ENCODE results near the gene EHBP1L1. TPM values are rescaled to one million over a fixed set of nuclear protein-coding genes. Genes with fewer than 3 reads are reported as not detected.
A peak's percentile ranks its signal among the peaks of the same experiment; 100 is the strongest.

Gene EHBP1L1
- total RNA-seq, 2 experiments from 2014 or later, result 59.7 to 71.6 TPM

DNA sequence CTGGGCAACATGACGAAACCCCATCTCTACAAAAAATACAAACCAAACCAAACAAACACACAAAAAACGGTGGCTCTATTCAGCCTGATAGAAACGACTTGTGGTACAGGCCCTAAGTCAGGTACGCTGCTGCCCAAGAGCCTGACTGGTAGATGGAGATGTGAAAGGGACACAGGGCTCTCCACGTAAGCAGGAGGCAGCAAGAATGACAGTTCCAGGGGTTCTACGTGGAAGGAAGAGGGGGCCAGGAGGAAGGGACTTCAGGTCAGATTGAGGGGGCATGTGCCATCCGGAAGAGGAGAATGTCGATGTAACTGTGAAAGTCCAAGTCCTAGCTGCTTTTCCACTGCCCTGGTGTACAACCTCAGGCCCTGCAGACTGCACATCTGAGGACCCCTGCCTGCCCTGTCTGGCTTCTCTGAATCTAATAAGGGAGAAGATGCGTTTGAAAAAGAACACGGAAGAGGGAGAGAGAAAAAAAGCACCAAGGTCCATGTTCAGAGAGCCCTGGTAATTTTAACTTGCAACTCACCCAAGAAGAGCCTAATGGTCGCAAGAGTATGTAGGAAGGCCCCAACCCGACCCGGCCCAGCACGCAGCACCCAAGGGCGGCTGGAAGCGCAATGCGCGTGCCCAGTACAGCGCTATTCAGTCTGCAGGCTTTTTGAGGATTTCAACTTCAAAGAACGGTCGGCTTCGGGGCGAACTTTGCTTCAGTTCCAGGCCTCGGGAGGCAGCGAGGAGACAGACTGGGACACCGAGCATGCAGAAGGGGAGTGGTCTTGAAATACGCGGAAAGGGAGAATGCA is 6.5 kb upstream of the EHBP1L1 start:
- H3K4me2 ChIP-seq (ENCODE audit: low read length), result peak overlapping the region; percentile 94
- ChIA-PET POLR2A (interaction anchor here (1.1 kb wide), 1 partner anchor 15 kb away, joined by 3 read pairs; no protein-coding TSS in a partner anchor), CTCF (ENCODE audit: unreplicated experiment) (interaction anchor here (1.1 kb wide), 1 partner anchor 19 kb away, joined by 4 read pairs; no protein-coding TSS in a partner anchor)
- H3K27ac ChIP-seq (ENCODE audit: low read depth, low read length, poor library complexity, severe bottlenecking), result peak overlapping the region; percentile 71
- H3K4me3 ChIP-seq (ENCODE audit: low read depth, low read length, poor library complexity, severe bottlenecking), result peak overlapping the region; percentile 94
- TF ChIP-seq, protein P1, sequence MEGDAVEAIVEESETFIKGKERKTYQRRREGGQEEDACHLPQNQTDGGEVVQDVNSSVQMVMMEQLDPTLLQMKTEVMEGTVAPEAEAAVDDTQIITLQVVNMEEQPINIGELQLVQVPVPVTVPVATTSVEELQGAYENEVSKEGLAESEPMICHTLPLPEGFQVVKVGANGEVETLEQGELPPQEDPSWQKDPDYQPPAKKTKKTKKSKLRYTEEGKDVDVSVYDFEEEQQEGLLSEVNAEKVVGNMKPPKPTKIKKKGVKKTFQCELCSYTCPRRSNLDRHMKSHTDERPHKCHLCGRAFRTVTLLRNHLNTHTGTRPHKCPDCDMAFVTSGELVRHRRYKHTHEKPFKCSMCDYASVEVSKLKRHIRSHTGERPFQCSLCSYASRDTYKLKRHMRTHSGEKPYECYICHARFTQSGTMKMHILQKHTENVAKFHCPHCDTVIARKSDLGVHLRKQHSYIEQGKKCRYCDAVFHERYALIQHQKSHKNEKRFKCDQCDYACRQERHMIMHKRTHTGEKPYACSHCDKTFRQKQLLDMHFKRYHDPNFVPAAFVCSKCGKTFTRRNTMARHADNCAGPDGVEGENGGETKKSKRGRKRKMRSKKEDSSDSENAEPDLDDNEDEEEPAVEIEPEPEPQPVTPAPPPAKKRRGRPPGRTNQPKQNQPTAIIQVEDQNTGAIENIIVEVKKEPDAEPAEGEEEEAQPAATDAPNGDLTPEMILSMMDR (conservative IDR thresholded peaks at IDR 0.05; ENCODE audit: low read length), result no peak
- TF ChIP-seq EZH2phosphoT487 (IDR thresholded peaks at IDR 0.05; ENCODE audit: borderline replicate concordance, low read depth, low read length), result no peak
- no peaks in the 10 kb centered on the region for H3K9me2 ChIP-seq (ENCODE audit: insufficient read depth, low read length)
- peaks cover 7% of the 10 kb centered on the region; the same call in 1 of the 2 replicates for H4K20me1 ChIP-seq (ENCODE audit: insufficient read depth, low read length)
- BruUV-seq (replicated peaks), result TSS peak; percentile 72
- no peaks in the 10 kb centered on the region for H3K9me3 ChIP-seq (ENCODE audit: low read length)
- DNase-seq (ENCODE audit: low spot score), result no peak
- intact Hi-C loops (cut with micrococcal nuclease; ENCODE audit: unreplicated experiment), result no loop called here
- peaks cover 55% of the 10 kb centered on the region for H3K4me1 ChIP-seq (ENCODE audit: insufficient read depth, low read length, poor library complexity, severe bottlenecking)
- H2AFZ ChIP-seq (ENCODE audit: low read length), result peak overlapping the region; percentile 27; the same call in 1 of the 2 replicates
- H3K36me3 ChIP-seq (ENCODE audit: insufficient read depth, low read length), result peaks cover 8% of the 10 kb centered on the region; the same call in 1 of the 2 replicates
- H3K79me2 ChIP-seq (ENCODE audit: insufficient read depth, low read depth, low read length), result peaks cover 38% of the 10 kb centered on the region

DNA sequence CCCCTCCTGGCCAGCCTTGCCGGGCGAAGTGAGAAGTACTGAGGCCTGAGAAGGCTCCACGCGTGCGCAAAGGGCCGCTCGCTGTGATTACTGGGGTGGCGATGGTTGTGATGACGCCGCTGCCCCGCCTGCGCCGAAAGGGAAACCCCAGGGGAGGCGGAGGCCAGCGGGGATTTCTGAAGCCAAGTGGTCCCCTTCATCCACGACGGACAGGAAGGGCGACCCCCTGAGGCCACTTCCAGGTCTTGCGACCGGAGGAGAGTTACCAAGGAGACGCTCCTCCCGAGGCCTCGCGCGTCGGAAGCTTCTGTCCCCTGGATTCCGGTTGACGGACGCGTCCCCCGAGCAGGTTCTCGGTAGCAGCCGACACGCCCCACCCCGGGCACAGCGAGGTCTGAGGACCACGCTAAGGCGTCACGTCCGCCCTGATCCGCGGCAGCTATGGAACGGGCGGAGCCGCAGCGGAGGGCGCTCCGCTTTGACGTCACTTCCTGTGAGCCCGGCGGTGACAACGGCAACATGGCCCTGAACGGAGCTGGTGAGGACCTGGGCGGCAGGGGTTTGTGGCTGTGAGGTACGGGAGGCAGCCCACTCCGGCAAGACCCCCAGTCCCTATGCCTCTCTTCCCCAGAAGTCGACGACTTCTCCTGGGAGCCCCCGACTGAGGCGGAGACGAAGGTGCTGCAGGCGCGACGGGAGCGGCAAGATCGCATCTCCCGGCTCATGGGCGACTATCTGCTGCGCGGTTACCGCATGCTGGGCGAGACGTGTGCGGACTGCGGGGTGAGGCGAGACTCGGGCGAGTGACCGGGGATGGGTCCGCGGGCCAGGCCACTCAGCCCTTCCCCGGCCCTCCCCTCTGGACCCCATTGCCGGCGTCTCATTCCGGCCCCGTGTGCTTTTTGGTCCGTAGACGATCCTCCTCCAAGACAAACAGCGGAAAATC is 5.6 kb upstream of the EHBP1L1 start, which contains the start of gene ZNRD2:
Gene ZNRD2 (plus strand): TSS at position 505 of the 946 bp plus-strand sequence. CDS start 15 bp downstream, at position 520.
- peak within 1 kb of the TSS; percentile 71 for H3K27ac ChIP-seq (ENCODE audit: low read depth, low read length, poor library complexity, severe bottlenecking)
- ChIA-PET CTCF (ENCODE audit: unreplicated experiment) (interaction anchor here (1.1 kb wide), 1 partner anchor 18 kb away, joined by 4 read pairs; no protein-coding TSS in a partner anchor), POLR2A (interaction anchor here (0.7 to 1.1 kb wide), 2 partner anchors 14 to 145 kb away, joined by 3 read pairs; no protein-coding TSS in a partner anchor)
- H3K4me2 ChIP-seq (ENCODE audit: low read length), result peak within 1 kb of the TSS; percentile 98
- no peak for TF ChIP-seq EZH2phosphoT487 (IDR thresholded peaks at IDR 0.05; ENCODE audit: borderline replicate concordance, low read depth, low read length)
- TF ChIP-seq, protein P1 (conservative IDR thresholded peaks at IDR 0.05; ENCODE audit: low read length), result peak; percentile 69
- peak within 1 kb of the TSS; percentile 27; the same call in 1 of the 2 replicates for H2AFZ ChIP-seq (ENCODE audit: low read length)
- H3K9me3 ChIP-seq (ENCODE audit: low read length), result no peaks in the 10 kb centered on the region
- peaks cover 7% of the 10 kb centered on the region; the same call in 1 of the 2 replicates for H4K20me1 ChIP-seq (ENCODE audit: insufficient read depth, low read length)
- H3K36me3 ChIP-seq (ENCODE audit: insufficient read depth, low read length), result peaks cover 8% of the 10 kb centered on the region; the same call in 1 of the 2 replicates
- peak within 1 kb of the TSS; percentile 94 for H3K4me3 ChIP-seq (ENCODE audit: low read depth, low read length, poor library complexity, severe bottlenecking)
- no peaks in the 10 kb centered on the region for H3K9me2 ChIP-seq (ENCODE audit: insufficient read depth, low read length)
- DNase-seq (ENCODE audit: low spot score), result peak; percentile 99
- peaks cover 38% of the 10 kb centered on the region for H3K79me2 ChIP-seq (ENCODE audit: insufficient read depth, low read depth, low read length)
- intact Hi-C loops (cut with micrococcal nuclease; ENCODE audit: unreplicated experiment), result loop anchor here (1.0 to 10.0 kb wide), 3 partner anchors 30 to 715 kb away; partner anchors contain the start of gene RELA
- peaks cover 62% of the 10 kb centered on the region for H3K4me1 ChIP-seq (ENCODE audit: insufficient read depth, low read length, poor library complexity, severe bottlenecking)
- BruUV-seq (replicated peaks), result no TSS peak

All from OCI-LY7 (cell line).